Prostate gland (tissue), 2 donors: ENCODE measurements around the gene GALNT15. TPM values are rescaled to one million over a fixed set of nuclear protein-coding genes. Genes with fewer than 3 reads are reported as not detected.
A peak's percentile ranks its signal among the peaks of the same experiment; 100 is the strongest.

Source experiments
- DNase-seq: peaks from one replicate; pipeline ENCODE4 v3.0.0-alpha.2; 2019; ENCODE audit warnings: low spot score
- H3K27ac ChIP-seq, 2 donors: fragments of 200-600 bp; sonication (generic); 2 replicates each; pipeline ENCODE4 v1.5.1; 2017 to 2019
- H3K27me3 ChIP-seq: fragments of 200-600 bp; sonication (generic); replicated peaks from 2 replicates; pipeline ENCODE4 v1.5.1; 2019; ENCODE audit not compliant: insufficient read depth
- H3K36me3 ChIP-seq, 2 donors: fragments of 200-600 bp; sonication (generic); 1 replicate in 1 of 2; 2 replicates in 1 of 2; pipeline versions ENCODE4 v1.5.1 to v1.8.1; 2017 to 2019
- H3K4me1 ChIP-seq: fragments of 200-600 bp; sonication (generic); replicated peaks from 2 replicates; pipeline ENCODE4 v1.5.1; 2019
- H3K4me3 ChIP-seq, 2 donors: fragments of 200-600 bp; sonication (generic); 2 replicates each; pipeline ENCODE4 v1.5.1; 2017 to 2019
- H3K9me3 ChIP-seq: fragments of 200-600 bp; sonication (generic); 2 replicates; pipeline ENCODE4 v1.5.1; 2017
- POLR2A ChIP-seq: fragments of 450-650 bp; IDR thresholded peaks from one replicate; pipeline ENCODE4 v1.6.1; 2016; ENCODE audit warnings: antibody characterized with exemption, mild to moderate bottlenecking
- POLR2AphosphoS5 ChIP-seq: sonication (generic); formaldehyde crosslinking; IDR thresholded peaks from one replicate; pipeline ENCODE4 v1.6.1; 2017; ENCODE audit warnings: antibody characterized with exemption
- WGBS: methylation state at CpG from one replicate; pipeline ENCODE4 v1.1.5; 2018; 5-methylcytosine and 5-hydroxymethylcytosine counted together
- intact Hi-C: fragments of 100-400 bp; cut with DNase I; formaldehyde crosslinking; loops from one replicate; pipeline ENCODE4 v1.14.2; 2022
- total RNA-seq, 2 donors: library from RNA; depleted of rRNA; stranded (reverse); fragments of >200 nt; gene quantifications; one replicate each; pipeline ENCODE4 v1.1.0, GENCODE V29; 2016
- TF ChIP-seq, protein P1 (sequence below), 4 experiments: fragments of 200-600 bp in 2 of 4; fragments of 450-650 bp in 2 of 4; sonication (generic) in 2 of 4; IDR thresholded peaks; 1 replicate in 3 of 4; 2 replicates in 1 of 4; pipeline ENCODE4 v1.5.1; 2016 to 2019; ENCODE audit warnings: antibody characterized with exemption in 4 of 4, mild to moderate bottlenecking in 2 of 4, moderate library complexity in 2 of 4

Gene GALNT15
- total RNA-seq, 2 donors from 2014 or later = 6.0 to 7.6 TPM

DNA sequence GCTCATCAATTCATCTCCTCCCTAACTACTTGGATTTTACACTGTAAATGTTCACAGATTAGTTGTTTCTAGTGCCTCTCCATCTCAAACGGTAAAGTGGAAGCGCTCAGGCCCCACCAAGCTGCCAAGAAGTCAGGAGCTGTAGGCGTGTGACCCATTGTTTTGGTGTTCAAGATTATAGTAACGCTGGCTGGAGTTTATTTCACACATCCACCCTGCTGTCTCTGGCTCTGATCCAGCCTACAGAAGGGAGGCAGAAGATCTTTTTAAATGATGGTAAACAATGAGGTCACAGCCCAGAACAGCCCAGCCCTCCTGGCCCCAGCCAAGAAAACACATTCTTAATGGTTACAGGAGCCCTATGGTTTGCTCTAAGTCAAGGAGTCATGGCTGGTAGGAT, 25.7 kb upstream of the GALNT15 start:
- Histone ChIP-seq H3K27me3 (no peaks in the 10 kb centered on the region), H3K4me1 (no peaks in the 10 kb centered on the region), H3K27ac (peak overlapping the region; percentile 10 to 29), H3K4me3 (no peak overlapping the region), H3K36me3 (no peaks in the 10 kb centered on the region), H3K9me3 (no peaks in the 10 kb centered on the region)
- TF ChIP-seq POLR2AphosphoS5 = peak; percentile 70
- TF ChIP-seq, protein P1, sequence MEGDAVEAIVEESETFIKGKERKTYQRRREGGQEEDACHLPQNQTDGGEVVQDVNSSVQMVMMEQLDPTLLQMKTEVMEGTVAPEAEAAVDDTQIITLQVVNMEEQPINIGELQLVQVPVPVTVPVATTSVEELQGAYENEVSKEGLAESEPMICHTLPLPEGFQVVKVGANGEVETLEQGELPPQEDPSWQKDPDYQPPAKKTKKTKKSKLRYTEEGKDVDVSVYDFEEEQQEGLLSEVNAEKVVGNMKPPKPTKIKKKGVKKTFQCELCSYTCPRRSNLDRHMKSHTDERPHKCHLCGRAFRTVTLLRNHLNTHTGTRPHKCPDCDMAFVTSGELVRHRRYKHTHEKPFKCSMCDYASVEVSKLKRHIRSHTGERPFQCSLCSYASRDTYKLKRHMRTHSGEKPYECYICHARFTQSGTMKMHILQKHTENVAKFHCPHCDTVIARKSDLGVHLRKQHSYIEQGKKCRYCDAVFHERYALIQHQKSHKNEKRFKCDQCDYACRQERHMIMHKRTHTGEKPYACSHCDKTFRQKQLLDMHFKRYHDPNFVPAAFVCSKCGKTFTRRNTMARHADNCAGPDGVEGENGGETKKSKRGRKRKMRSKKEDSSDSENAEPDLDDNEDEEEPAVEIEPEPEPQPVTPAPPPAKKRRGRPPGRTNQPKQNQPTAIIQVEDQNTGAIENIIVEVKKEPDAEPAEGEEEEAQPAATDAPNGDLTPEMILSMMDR (IDR thresholded peaks at IDR 0.05) = no peak
- intact Hi-C loops = no loop called here
- WGBS = 19% methylated on average over 4 of the region's 4 CpGs
- DNase-seq = peak; percentile 32

DNA sequence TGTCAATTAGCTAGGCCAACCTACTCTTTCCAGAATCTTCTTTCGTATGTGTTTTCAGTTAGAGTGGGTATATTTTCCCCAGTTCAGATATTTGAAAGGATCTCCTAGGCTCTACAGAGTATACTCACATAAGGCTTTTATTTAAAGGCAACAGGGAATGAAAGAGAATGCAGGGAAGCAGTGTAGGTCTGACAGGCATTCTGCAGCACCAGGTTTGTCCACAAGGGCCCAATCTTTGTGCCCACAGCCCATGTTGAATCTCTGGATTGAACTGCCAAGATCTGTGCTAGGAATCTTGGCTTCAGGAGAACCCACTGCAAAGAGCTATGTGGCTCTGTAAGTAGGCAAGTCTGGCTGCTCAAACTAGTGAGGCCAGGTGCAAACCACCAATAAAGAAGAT, 24.2 kb upstream of the GALNT15 start:
- WGBS = 96% methylated on average over 1 of the region's 1 CpG

DNA sequence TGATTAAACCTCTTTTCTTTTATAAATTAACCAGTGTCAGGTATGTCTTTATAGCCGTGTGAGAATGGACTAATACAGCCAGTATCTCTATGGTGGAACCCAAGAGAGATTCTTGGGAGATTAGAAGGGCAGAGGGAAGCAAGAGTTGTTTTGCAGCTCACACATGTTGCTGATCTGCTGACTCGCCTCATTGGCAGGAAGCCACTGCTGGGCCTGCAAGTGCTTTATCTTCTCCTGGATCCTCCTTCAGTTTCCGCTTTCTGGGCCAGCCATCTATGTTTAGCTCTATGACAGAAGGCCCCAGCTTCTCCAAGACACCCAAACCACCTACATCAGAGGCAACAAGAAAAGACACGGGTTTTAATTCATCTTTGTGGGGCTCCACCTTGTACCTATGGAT, 23.4 kb upstream of the GALNT15 start:
- WGBS = 72% methylated on average over 4 of the region's 4 CpGs
- H3K27me3 ChIP-seq = no peaks in the 10 kb centered on the region
- H3K36me3 ChIP-seq = no peaks in the 10 kb centered on the region
- H3K9me3 ChIP-seq = no peaks in the 10 kb centered on the region
- TF ChIP-seq, protein P1 (IDR thresholded peaks at IDR 0.05) = no peak
- TF ChIP-seq POLR2AphosphoS5 (no peak), POLR2A (no peak)
- H3K27ac ChIP-seq = no peak overlapping the region
- intact Hi-C loops = no loop called here
- no peak overlapping the region for H3K4me3 ChIP-seq
- H3K4me1 ChIP-seq = no peaks in the 10 kb centered on the region
- no peak for DNase-seq

More for the DNA sequence above, 24.2 kb upstream of the GALNT15 start:
- intact Hi-C loops = no loop called here
- H3K4me1 ChIP-seq = no peaks in the 10 kb centered on the region
- no peaks in the 10 kb centered on the region for H3K9me3 ChIP-seq
- no peaks in the 10 kb centered on the region for H3K27me3 ChIP-seq
- H3K4me3 ChIP-seq = no peak overlapping the region
- H3K27ac ChIP-seq = no peak overlapping the region
- DNase-seq = no peak
- H3K36me3 ChIP-seq = no peaks in the 10 kb centered on the region
- TF ChIP-seq, protein P1 (IDR thresholded peaks at IDR 0.05) = no peak
- TF ChIP-seq POLR2AphosphoS5 (no peak), POLR2A (no peak)

DNA sequence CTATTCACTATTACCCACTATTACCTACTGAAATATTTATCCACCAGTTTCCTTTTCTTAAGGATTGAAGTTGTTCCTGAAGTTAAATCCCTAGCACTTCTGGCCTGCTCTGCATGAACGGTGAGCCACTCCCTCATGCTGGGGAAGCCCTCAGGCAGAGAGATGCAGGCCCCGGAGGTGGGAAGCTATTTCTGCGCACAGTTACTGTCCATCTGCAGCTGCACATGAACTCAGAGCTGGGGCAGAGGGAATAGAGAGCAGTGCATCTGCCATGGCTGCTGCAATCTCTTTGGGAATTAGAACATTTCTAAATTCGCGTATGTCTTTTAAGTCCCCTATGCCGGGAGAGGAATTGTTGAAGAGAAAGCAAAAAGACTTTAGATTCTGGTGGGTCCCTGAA, 6.3 kb upstream of the GALNT15 start:
- H3K4me1 ChIP-seq = no peaks in the 10 kb centered on the region
- no peaks in the 10 kb centered on the region for H3K9me3 ChIP-seq
- no peak for DNase-seq
- WGBS = 86% methylated on average over 6 of the region's 6 CpGs
- no peak overlapping the region for H3K27ac ChIP-seq
- no peak for TF ChIP-seq POLR2A
- TF ChIP-seq, protein P1 (IDR thresholded peaks at IDR 0.05) = no peak
- TF ChIP-seq POLR2AphosphoS5 = no peak
- no peaks in the 10 kb centered on the region for H3K27me3 ChIP-seq
- no peaks in the 10 kb centered on the region for H3K36me3 ChIP-seq
- intact Hi-C loops = no loop called here
- H3K4me3 ChIP-seq = no peak overlapping the region

DNA sequence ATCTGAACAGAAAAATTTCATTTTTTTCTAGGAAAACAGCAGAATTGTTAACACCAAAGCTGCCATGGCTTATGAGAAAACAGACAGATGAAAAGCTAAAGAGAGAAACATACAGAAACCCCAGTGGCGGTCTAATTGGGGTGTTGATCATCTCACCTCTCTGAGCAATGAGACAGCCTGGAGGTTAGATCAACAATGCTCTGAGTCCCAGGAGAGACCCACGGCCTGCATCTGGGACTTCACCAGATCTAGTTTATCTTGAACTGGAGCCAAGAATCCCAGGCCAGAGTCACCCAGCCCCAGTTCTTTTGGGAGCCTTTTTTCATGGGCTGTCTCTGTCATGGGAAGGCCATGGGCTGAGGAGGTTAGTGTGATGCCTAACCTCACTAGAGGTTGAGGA, 3.5 kb upstream of the GALNT15 start:
- no peak for DNase-seq
- Histone ChIP-seq H3K36me3 (no peaks in the 10 kb centered on the region), H3K27ac (no peak overlapping the region), H3K9me3 (no peaks in the 10 kb centered on the region), H3K4me1 (peaks cover 2% of the 10 kb centered on the region), H3K4me3 (no peak overlapping the region), H3K27me3 (no peaks in the 10 kb centered on the region)
- intact Hi-C loops = no loop called here
- whole genome bisulfite sequencing = 66% methylated on average over 2 of the region's 2 CpGs
- no peak for TF ChIP-seq POLR2AphosphoS5
- no peak for TF ChIP-seq POLR2A
- TF ChIP-seq, protein P1 (IDR thresholded peaks at IDR 0.05) = no peak
